ENCODE measurements around the gene SERTAD1.

SERTAD1 gene

DNA sequence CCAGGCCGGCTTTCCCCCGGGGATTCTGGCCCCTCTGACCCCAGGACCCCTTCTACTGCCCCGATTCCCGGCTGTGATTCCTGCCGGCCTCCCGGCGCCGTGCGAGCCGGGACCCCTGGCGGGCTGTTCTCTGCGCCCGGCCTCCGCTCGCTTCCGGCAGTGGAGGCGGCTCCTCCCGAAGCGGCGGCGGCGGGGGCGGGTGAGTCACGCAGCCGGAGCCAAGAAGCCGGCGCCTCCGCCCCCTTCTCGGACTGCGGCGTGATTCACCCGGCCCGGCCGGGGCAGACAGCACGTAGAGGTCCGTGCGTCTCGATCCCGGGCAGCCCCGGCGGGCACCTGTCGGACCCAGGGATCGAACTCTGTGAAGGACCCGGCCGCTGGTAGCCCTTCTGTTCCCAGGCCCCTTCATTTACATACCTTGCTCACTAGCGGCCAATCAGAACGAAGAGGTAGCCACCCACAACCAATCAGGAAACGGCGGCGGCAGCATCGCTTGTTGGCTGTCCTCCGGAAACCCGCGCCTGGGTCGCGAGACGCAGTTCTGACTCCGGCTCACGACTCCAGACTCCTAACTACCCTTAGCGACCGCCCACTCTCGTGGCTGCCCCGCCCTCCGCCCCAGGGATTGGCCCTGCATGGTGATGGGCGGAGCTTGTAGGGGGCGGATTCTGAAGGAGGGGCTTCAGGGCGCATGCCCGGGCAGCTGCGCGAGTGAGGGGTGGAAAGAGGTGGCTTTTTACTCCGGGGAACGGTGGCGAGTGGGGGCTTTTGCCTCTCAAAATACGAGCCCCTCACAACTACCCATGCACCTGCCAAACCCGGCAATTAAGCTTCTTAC lies at the start of gene SERTAD1:
SERTAD1 (minus strand) TSS at position 543 of the 838 bp plus-strand sequence. CDS start 2,446 bp downstream, outside the sequence.
- DNase-seq (ENCODE audit: extremely low spot score), result peak; percentile 99
- peak; percentile 59 for TF ChIP-seq CTCF (IDR thresholded peaks at IDR 0.05; ENCODE audit: control extremely low read depth, extremely low read depth, low read depth, missing control alignments)
- POLR2A ChIA-PET, result interaction anchor here (0.5 to 2.1 kb wide), 12 partner anchors 8 to 938 kb away, joined by 3 to 28 read pairs (median 4); partner anchors contain the start of genes BLVRB, C19orf47, PLD3 and SPTBN4
- CTCF ChIA-PET, result interaction anchor here (0.7 to 6.3 kb wide), 12 partner anchors 10 to 121 kb away, joined by 3 to 42 read pairs (median 7); partner anchors contain the start of genes BLVRB, PRX and SPTBN4

GRCh38 chr19:40474737-40475136 lies 48.9 kb upstream of the SERTAD1 start:
- DNase-seq (ENCODE audit: extremely low spot score), result no peak
- TF ChIP-seq CTCF (IDR thresholded peaks at IDR 0.05; ENCODE audit: control extremely low read depth, extremely low read depth, low read depth, missing control alignments), result no peak
- ChIA-PET CTCF (interaction anchor here (4.1 kb wide), 1 partner anchor 10 kb away, joined by 26 read pairs; the partner anchor contains the start of gene BLVRB), POLR2A (no interaction called here)

GRCh38 chr19:40472516-40472915 lies 46.7 kb upstream of the SERTAD1 start:
- POLR2A ChIA-PET, result no interaction called here
- CTCF ChIA-PET, result no interaction called here
- DNase-seq (ENCODE audit: extremely low spot score), result no peak
- no peak for TF ChIP-seq CTCF (IDR thresholded peaks at IDR 0.05; ENCODE audit: control extremely low read depth, extremely low read depth, low read depth, missing control alignments)

DNA sequence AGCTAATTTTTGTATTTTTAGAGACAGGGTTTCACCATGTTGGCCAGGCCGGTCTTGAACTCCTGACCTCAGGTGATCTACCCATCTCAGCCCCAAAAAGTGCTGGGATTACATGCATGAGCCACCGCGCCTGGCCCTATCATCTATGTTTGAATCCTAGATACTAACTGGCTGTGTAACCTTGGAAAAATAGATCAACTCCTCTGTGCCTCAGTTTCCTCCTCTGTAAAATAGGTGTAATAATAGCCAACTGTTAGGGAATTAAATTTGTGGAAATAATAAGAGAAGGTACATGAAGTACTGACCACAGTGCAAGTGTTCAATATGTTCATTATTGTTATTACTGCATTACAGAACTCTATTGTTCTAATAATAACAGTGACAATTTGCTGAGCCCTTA lies 45.3 kb upstream of the SERTAD1 start:
- DNase-seq (ENCODE audit: extremely low spot score), result no peak
- TF ChIP-seq CTCF (IDR thresholded peaks at IDR 0.05; ENCODE audit: control extremely low read depth, extremely low read depth, low read depth, missing control alignments), result no peak
- ChIA-PET POLR2A (no interaction called here), CTCF (no interaction called here)

- TF ChIP-seq CTCF (IDR thresholded peaks at IDR 0.05; ENCODE audit: control extremely low read depth, extremely low read depth, low read depth, missing control alignments), result no peak
- ChIA-PET POLR2A (interaction anchor here (0.7 kb wide), 1 partner anchor 11 kb away, joined by 3 read pairs; no protein-coding TSS in a partner anchor), CTCF (no interaction called here)
- DNase-seq (ENCODE audit: extremely low spot score), result no peak
Measured at GRCh38 chr19:40469011-40469410, 43.2 kb upstream of the SERTAD1 start.

DNA sequence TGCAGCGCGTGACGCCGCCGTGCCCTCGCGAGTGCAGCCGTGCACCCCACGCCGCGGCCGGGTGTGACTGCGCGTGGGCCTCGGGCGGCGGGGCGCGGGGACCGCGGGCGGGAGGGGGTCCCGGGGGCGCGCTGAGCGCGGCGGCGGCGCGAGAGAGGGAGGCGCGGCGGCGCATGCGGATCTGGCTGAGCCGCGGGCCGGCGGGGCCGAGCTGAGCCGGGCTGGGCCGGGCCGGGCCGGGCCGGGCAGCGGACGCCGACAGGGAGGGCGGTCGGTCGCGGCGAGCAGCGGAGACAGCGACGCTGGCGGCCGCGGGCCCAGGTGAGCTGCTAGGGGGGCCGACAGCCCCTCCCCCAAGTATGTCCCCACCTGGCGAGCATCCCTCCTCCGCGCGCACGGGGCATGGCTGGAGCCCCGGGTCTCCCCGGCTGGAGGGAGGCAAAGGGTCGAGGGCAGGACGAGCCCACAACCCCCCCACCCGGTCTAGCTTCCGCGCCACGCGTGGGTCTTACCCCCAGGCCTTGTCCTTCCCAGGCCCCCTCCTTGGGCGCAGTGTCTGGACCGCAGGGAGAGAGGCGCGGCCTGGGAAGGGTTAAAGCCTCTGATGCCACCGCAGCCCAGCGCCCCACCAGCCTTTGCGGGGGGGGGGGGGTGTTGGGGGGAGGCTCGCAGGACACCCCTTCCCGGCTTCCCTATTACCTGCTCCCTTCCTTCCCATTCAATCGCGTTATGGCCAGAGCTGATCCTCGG lies 41.4 kb upstream of the SERTAD1 start, which contains the start of gene SPTBN4:
SPTBN4 (plus strand) TSS at position 17 of the 750 bp plus-strand sequence. CDS start 5,621 bp downstream, outside the sequence.
- ChIA-PET POLR2A (interaction anchor here (1.8 kb wide), 1 partner anchor 41 kb away, joined by 8 read pairs; the partner anchor contains the start of gene SERTAD1), CTCF (interaction anchor here (1.4 to 3.7 kb wide), 4 partner anchors 33 to 168 kb away, joined by 3 to 42 read pairs (median 12); no protein-coding TSS in a partner anchor)
- DNase-seq (ENCODE audit: extremely low spot score), result no peak
- TF ChIP-seq CTCF (IDR thresholded peaks at IDR 0.05; ENCODE audit: control extremely low read depth, extremely low read depth, low read depth, missing control alignments), result no peak
